Measurements from ENCODE around the gene SMIM33.
"Not testable (repeated sequence)": the region's sequence is repeated elsewhere in the genome, so short reads cannot be mapped to it uniquely, and the experiment has no call there.

DNA sequence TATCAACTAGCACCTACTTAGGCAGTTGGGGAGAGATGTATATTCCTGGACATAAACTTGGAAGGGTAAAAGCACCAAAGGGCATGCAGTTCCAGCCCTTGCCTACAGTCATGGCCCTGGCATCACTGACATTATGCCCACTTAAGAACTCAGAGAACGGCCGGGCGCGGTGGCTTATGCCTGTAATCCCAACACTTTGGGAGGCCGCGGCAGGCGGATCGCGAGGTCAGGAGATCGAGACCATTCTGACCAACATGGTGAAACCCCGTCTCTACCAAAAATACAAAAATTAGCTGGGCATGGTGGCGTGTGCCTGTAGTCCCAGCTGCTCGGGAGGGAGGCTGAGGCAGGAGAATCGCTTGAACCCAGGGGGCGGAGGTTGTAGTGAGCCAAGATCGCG lies 30.4 kb upstream of the SMIM33 start:
- TF ChIP-seq, protein P1, sequence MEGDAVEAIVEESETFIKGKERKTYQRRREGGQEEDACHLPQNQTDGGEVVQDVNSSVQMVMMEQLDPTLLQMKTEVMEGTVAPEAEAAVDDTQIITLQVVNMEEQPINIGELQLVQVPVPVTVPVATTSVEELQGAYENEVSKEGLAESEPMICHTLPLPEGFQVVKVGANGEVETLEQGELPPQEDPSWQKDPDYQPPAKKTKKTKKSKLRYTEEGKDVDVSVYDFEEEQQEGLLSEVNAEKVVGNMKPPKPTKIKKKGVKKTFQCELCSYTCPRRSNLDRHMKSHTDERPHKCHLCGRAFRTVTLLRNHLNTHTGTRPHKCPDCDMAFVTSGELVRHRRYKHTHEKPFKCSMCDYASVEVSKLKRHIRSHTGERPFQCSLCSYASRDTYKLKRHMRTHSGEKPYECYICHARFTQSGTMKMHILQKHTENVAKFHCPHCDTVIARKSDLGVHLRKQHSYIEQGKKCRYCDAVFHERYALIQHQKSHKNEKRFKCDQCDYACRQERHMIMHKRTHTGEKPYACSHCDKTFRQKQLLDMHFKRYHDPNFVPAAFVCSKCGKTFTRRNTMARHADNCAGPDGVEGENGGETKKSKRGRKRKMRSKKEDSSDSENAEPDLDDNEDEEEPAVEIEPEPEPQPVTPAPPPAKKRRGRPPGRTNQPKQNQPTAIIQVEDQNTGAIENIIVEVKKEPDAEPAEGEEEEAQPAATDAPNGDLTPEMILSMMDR (conservative IDR thresholded peaks at IDR 0.05): not testable (repeated sequence)
- TF ChIP-seq EZH2 (IDR thresholded peaks at IDR 0.05; ENCODE audit: low read depth): not testable (repeated sequence)
